OCI-LY3 (cell line): ENCODE data around the gene OR10G3.

Experiments
- CTCF ChIP-seq: fragments of 200-600, 300-600 bp; sonication (generic); IDR thresholded peaks from 2 replicates; pipeline ENCODE4 v1.5.1; 2014; ENCODE audit warnings: antibody characterized with exemption, low read length, low read depth
- EZH2phosphoT487 ChIP-seq: fragments of 200-600 bp; shearing (Covaris generic); IDR thresholded peaks from 2 replicates; pipeline ENCODE4 v1.6.1; 2018; ENCODE audit warnings: antibody characterized with exemption, mixed run types, low read depth

- TF ChIP-seq CTCF (no peak), EZH2phosphoT487 (no peak)
Observed at GRCh38 chr14:21529515-21529914, 50.4 kb downstream of the OR10G3 start.
